ENCODE results near the gene BTG4.

GRCh38 chr11:111456086-111456858, 55.9 kb downstream of the BTG4 start:
- TF ChIP-seq CTCF (IDR thresholded peaks at IDR 0.05) (no peak), POLR2AphosphoS5 (IDR thresholded peaks at IDR 0.05) (no peak), POLR2A (IDR thresholded peaks at IDR 0.05) (no peak), EP300 (IDR thresholded peaks at IDR 0.05) (no peak)

All from upper lobe of left lung (tissue), 4 donors.